ENCODE data around the gene LSP1. TPM values are rescaled to one million over a fixed set of nuclear protein-coding genes. Genes with fewer than 3 reads are reported as not detected.

LSP1 gene
- total RNA-seq, 1 donor from 2014 or later: 29.2 TPM

DNA sequence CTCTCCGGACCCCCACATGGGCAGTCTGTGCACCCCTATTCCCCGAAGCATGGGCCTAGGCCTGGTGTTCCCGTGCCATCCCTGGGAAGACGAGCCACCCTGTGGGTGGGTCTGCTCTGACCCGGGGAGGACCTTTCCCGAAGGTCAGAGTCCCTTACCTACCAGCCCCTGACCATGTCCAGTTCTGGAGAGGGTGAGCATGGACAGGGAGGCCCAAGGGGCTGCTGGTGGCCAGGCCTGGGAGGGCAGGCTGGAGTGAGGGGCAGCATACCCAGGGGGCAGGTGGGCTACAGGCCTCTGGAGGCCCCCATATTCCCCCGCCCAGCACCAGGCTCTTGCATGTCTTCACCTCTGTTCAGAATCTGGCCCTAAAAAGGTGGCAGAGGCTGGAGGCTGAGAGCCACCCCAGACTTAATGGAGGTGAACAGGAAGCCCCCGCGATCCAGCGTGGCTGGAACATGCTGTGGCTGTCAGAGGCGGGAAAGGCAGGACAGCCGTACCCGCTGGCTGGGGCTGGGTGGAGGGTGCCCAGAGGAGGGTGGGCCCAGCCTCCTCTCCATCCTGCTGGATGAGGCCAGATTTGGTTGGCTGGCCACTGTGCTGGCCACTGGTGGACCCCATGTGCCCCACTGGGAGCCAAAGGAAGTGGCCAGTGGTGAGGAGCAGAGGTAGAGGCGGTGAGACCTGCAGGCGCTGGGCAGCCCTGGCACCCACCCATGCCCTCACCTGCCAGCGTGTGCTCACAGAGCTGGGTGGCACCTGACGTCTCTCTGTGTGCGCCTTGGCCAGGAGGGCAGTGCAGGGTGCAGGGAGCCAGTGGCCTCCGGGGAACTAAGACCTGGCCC is 29.3 kb upstream of the LSP1 start:
- H3K36me3 ChIP-seq (ENCODE audit: control insufficient read depth in 3 of 3, insufficient read depth in 3 of 3, low read length in 3 of 3): no peaks in the 10 kb centered on the region
- H3K4me1 ChIP-seq (ENCODE audit: control insufficient read depth in 3 of 3, insufficient read depth in 3 of 3, low read length in 3 of 3): peaks cover 10 to 15% (median 13%) of the 10 kb centered on the region in 3 donors
- no peak overlapping the region for H3K4me3 ChIP-seq (ENCODE audit: low read length in 3 of 3)
- H3K27me3 ChIP-seq (ENCODE audit: control insufficient read depth in 3 of 3, insufficient read depth in 3 of 3, low read length in 3 of 3): peaks cover 0 to 25% (median 14%) of the 10 kb centered on the region in 3 donors
- peaks cover 0 to 3% (median 0%) of the 10 kb centered on the region in 3 donors for H3K9me3 ChIP-seq (ENCODE audit: control insufficient read depth in 3 of 3, low read length in 3 of 3)
- no peak overlapping the region for H3K9ac ChIP-seq (ENCODE audit: low read depth in 1 of 3, low read length in 3 of 3)
- H3K27ac ChIP-seq (ENCODE audit: low read depth, low read length): no peak overlapping the region

DNA sequence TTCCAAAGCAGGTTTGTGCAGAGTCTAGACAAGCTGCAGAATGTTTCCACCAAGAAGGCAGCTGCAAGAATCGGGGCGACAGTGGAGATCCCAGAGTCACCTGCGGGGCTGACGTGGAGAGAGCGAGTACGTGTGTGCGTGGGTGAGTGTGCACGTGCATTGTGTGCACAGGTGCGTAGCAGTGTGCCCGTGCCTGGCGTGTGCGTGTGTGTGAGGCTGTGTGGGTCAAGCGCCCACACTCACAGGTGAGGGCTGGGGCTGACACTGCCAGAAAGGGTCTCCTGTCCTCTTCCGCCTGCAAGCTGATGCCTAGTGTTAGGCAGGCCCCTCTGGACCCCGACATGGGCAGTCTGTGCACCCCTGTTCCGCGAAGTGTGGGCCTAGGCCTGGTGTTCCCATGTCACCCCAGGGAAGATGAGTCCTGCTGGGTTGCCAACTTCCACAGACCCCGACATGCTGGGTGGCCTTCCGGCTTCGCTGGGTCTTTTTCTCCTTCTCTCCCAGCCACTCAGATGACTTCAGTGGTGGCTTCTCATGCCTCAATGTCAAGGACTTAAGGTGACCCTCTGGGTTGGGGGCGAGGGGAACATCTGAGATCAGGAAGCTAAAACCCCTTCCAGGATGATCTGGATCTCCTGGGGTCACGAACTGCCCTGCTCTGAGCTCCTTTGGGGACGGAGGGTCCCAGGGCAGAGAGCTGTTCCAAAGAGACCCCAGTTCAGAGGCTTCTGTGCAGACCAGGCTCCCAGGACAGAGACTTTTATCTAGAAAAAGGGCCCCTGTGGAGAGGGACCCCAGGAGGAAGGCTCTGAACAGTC is 28.5 kb upstream of the LSP1 start:
- H3K27me3 ChIP-seq (ENCODE audit: control insufficient read depth in 3 of 3, insufficient read depth in 3 of 3, low read length in 3 of 3): peaks cover 0 to 32% (median 14%) of the 10 kb centered on the region in 3 donors
- peaks cover 13 to 15% (median 14%) of the 10 kb centered on the region in 3 donors for H3K4me1 ChIP-seq (ENCODE audit: control insufficient read depth in 3 of 3, insufficient read depth in 3 of 3, low read length in 3 of 3)
- no peaks in the 10 kb centered on the region for H3K36me3 ChIP-seq (ENCODE audit: control insufficient read depth in 3 of 3, insufficient read depth in 3 of 3, low read length in 3 of 3)
- peak overlapping the region in 1 of 3 donors; percentile 25 for H3K9ac ChIP-seq (ENCODE audit: low read depth in 1 of 3, low read length in 3 of 3)
- no peak overlapping the region for H3K27ac ChIP-seq (ENCODE audit: low read depth, low read length)
- no peak overlapping the region for H3K4me3 ChIP-seq (ENCODE audit: low read length in 3 of 3)
- no peaks in the 10 kb centered on the region for H3K9me3 ChIP-seq (ENCODE audit: control insufficient read depth in 3 of 3, low read length in 3 of 3)

DNA sequence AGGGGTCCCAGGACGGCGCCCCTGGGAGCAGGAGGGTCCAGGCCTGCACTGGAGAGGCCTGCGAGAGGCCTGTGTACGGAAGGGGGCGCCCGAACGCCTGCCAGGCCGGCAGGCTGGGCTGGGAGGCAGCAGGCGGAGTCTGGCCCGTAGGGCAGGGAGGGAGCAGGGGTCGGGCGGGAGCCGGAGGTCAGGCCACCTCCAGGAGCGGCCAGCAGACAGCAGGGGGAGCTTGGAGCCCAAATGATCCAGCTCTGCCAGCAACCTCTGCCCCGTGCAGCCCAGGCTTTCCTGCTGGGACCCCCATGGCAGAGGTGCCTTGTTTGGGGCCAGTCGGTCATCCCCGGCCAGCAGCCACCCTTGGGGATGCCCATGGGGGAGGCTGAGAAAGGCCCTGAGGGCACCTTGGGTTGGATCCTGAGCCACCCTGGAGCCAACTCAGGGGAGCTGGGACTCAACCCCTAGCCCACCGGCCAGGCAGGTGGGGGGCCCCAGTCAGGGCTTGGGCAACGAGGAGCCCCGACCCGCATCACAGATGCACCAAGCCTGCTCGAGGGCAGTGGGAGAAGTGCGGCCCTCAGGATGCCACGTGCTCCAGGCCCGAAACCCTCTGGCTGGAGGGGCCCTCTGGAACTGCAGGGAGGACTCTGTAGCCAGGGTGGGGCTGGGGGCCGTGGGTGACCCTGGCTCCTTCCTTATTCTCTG is 27.7 kb upstream of the LSP1 start:
- Histone ChIP-seq H3K36me3 (ENCODE audit: control insufficient read depth in 3 of 3, insufficient read depth in 3 of 3, low read length in 3 of 3) (no peaks in the 10 kb centered on the region), H3K27ac (ENCODE audit: low read depth, low read length) (no peak overlapping the region), H3K27me3 (ENCODE audit: control insufficient read depth in 3 of 3, insufficient read depth in 3 of 3, low read length in 3 of 3) (peaks cover 0 to 36% (median 14%) of the 10 kb centered on the region in 3 donors), H3K9me3 (ENCODE audit: control insufficient read depth in 3 of 3, low read length in 3 of 3) (no peaks in the 10 kb centered on the region), H3K4me3 (ENCODE audit: low read length in 3 of 3) (no peak overlapping the region), H3K9ac (ENCODE audit: low read depth in 1 of 3, low read length in 3 of 3) (no peak overlapping the region), H3K4me1 (ENCODE audit: control insufficient read depth in 3 of 3, insufficient read depth in 3 of 3, low read length in 3 of 3) (peaks cover 13 to 15% (median 14%) of the 10 kb centered on the region in 3 donors)

GRCh38 chr11:1825785-1826451 is 27.0 kb upstream of the LSP1 start:
- peaks cover 13 to 15% (median 14%) of the 10 kb centered on the region in 3 donors for H3K4me1 ChIP-seq (ENCODE audit: control insufficient read depth in 3 of 3, insufficient read depth in 3 of 3, low read length in 3 of 3)
- no peak overlapping the region for H3K9ac ChIP-seq (ENCODE audit: low read depth in 1 of 3, low read length in 3 of 3)
- H3K27me3 ChIP-seq (ENCODE audit: control insufficient read depth in 3 of 3, insufficient read depth in 3 of 3, low read length in 3 of 3): peaks cover 3 to 39% (median 14%) of the 10 kb centered on the region in 3 donors
- no peak overlapping the region for H3K4me3 ChIP-seq (ENCODE audit: low read length in 3 of 3)
- H3K27ac ChIP-seq (ENCODE audit: low read depth, low read length): no peak overlapping the region
- H3K36me3 ChIP-seq (ENCODE audit: control insufficient read depth in 3 of 3, insufficient read depth in 3 of 3, low read length in 3 of 3): no peaks in the 10 kb centered on the region
- H3K9me3 ChIP-seq (ENCODE audit: control insufficient read depth in 3 of 3, low read length in 3 of 3): no peaks in the 10 kb centered on the region

GRCh38 chr11:1826552-1827094 is 26.3 kb upstream of the LSP1 start:
- Histone ChIP-seq H3K4me1 (ENCODE audit: control insufficient read depth in 3 of 3, insufficient read depth in 3 of 3, low read length in 3 of 3) (peaks cover 13 to 15% (median 14%) of the 10 kb centered on the region in 3 donors), H3K27me3 (ENCODE audit: control insufficient read depth in 3 of 3, insufficient read depth in 3 of 3, low read length in 3 of 3) (peaks cover 4 to 39% (median 14%) of the 10 kb centered on the region in 3 donors)

DNA sequence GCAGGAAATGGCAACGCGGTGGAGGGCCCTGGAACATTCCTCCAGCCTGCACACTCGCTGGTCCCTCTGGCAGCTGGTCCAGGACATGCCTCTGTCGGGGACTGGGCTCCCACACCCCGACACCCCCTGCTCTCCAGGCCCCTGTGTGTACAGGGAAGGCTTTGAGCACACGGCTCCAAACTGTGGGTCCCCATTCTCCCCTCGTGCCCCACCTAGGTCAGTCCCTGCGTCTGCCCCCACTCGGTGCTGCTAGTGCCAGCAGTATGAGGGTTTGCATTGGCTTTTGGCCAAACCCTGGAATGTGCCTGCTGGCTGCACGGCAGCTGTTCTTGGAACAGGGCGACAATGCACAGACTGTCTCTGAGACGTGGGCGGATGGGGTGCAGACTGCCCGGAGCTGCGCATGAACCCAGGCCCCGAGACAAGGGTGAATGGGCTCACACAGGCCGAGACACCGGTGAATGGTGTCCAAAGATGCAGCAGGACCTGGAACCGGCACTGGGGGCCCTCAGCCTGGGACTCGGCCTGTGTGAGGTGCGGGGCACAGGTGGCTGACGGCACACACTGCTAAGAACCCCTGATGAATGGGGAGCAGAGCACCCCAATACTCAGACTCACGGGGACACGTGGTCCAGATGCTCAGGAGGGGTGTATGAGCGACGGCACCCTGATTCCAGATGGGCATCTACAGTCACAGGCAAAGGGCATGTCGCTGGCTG is 25.6 kb upstream of the LSP1 start:
- peaks cover 13 to 15% (median 14%) of the 10 kb centered on the region in 3 donors for H3K4me1 ChIP-seq (ENCODE audit: control insufficient read depth in 3 of 3, insufficient read depth in 3 of 3, low read length in 3 of 3)
- no peaks in the 10 kb centered on the region for H3K9me3 ChIP-seq (ENCODE audit: control insufficient read depth in 3 of 3, low read length in 3 of 3)
- no peak overlapping the region for H3K4me3 ChIP-seq (ENCODE audit: low read length in 3 of 3)
- peak overlapping the region in 1 of 3 donors; percentile 57 for H3K9ac ChIP-seq (ENCODE audit: low read depth in 1 of 3, low read length in 3 of 3)
- no peaks in the 10 kb centered on the region for H3K36me3 ChIP-seq (ENCODE audit: control insufficient read depth in 3 of 3, insufficient read depth in 3 of 3, low read length in 3 of 3)
- H3K27me3 ChIP-seq (ENCODE audit: control insufficient read depth in 3 of 3, insufficient read depth in 3 of 3, low read length in 3 of 3): peaks cover 4 to 39% (median 14%) of the 10 kb centered on the region in 3 donors
- H3K27ac ChIP-seq (ENCODE audit: low read depth, low read length): no peak overlapping the region

More at GRCh38 chr11:1826552-1827094, 26.3 kb upstream of the LSP1 start:
- H3K27ac ChIP-seq (ENCODE audit: low read depth, low read length): no peak overlapping the region
- no peak overlapping the region for H3K4me3 ChIP-seq (ENCODE audit: low read length in 3 of 3)
- no peaks in the 10 kb centered on the region for H3K9me3 ChIP-seq (ENCODE audit: control insufficient read depth in 3 of 3, low read length in 3 of 3)
- peak overlapping the region in 1 of 3 donors; percentile 57 for H3K9ac ChIP-seq (ENCODE audit: low read depth in 1 of 3, low read length in 3 of 3)
- H3K36me3 ChIP-seq (ENCODE audit: control insufficient read depth in 3 of 3, insufficient read depth in 3 of 3, low read length in 3 of 3): no peaks in the 10 kb centered on the region

DNA sequence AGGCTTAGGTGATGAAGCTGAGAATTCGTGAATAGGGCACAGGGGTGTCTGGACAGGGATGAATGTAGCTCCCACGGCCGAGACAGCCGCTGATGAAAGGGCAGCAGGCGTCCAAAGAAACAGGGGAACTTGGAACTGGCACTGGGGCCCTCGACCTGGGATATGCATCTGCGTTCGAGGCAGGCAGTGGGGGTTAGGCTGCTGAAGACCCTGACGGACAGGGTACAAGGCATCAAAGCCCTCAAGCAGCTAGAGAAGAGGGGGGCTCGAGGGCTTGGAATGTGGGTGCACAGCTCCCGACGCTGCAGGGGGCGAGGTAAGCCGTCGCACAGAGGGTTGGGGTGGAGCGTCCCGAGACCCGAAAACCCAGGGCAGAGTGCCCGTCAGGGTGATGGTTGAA is 25.0 kb upstream of the LSP1 start:
- Histone ChIP-seq H3K4me1 (ENCODE audit: control insufficient read depth in 3 of 3, insufficient read depth in 3 of 3, low read length in 3 of 3) (peaks cover 14 to 20% (median 17%) of the 10 kb centered on the region in 3 donors), H3K36me3 (ENCODE audit: control insufficient read depth in 3 of 3, insufficient read depth in 3 of 3, low read length in 3 of 3) (no peaks in the 10 kb centered on the region), H3K9me3 (ENCODE audit: control insufficient read depth in 3 of 3, low read length in 3 of 3) (no peaks in the 10 kb centered on the region), H3K27me3 (ENCODE audit: control insufficient read depth in 3 of 3, insufficient read depth in 3 of 3, low read length in 3 of 3) (peaks cover 4 to 39% (median 14%) of the 10 kb centered on the region in 3 donors), H3K27ac (ENCODE audit: low read depth, low read length) (no peak overlapping the region), H3K4me3 (ENCODE audit: low read length in 3 of 3) (no peak overlapping the region), H3K9ac (ENCODE audit: low read depth in 1 of 3, low read length in 3 of 3) (peak overlapping the region in 1 of 3 donors; percentile 33)

- no peaks in the 10 kb centered on the region for H3K36me3 ChIP-seq (ENCODE audit: control insufficient read depth in 3 of 3, insufficient read depth in 3 of 3, low read length in 3 of 3)
- no peaks in the 10 kb centered on the region for H3K9me3 ChIP-seq (ENCODE audit: control insufficient read depth in 3 of 3, low read length in 3 of 3)
- H3K4me1 ChIP-seq (ENCODE audit: control insufficient read depth in 3 of 3, insufficient read depth in 3 of 3, low read length in 3 of 3): peaks cover 14 to 20% (median 17%) of the 10 kb centered on the region in 3 donors
- H3K27ac ChIP-seq (ENCODE audit: low read depth, low read length): no peak overlapping the region
- peaks cover 4 to 39% (median 14%) of the 10 kb centered on the region in 3 donors for H3K27me3 ChIP-seq (ENCODE audit: control insufficient read depth in 3 of 3, insufficient read depth in 3 of 3, low read length in 3 of 3)
- H3K4me3 ChIP-seq (ENCODE audit: low read length in 3 of 3): no peak overlapping the region
- H3K9ac ChIP-seq (ENCODE audit: low read depth in 1 of 3, low read length in 3 of 3): no peak overlapping the region
Observed at GRCh38 chr11:1828542-1828941, 24.3 kb upstream of the LSP1 start.

All from skeletal muscle tissue (tissue), 4 donors.